ENCODE results near the gene DAB1.
A peak's percentile ranks its signal among the peaks of the same experiment; 100 is the strongest.

Gene DAB1

GRCh38 chr1:57018119-57018518 is 405.7 kb downstream of the DAB1 start:
- TF ChIP-seq POLR2A (IDR thresholded peaks at IDR 0.05; ENCODE audit: low read depth, low read length) = no peak
- DNase-seq (ENCODE audit: insufficient read length, low spot score) = no peak
- no peak for FAIRE-seq

- no peak for FAIRE-seq
- no peak for TF ChIP-seq POLR2A (IDR thresholded peaks at IDR 0.05; ENCODE audit: low read depth, low read length)
- peak; percentile 4 for DNase-seq (ENCODE audit: insufficient read length, low spot score)
These were observed 406.1 kb downstream of the DAB1 start for GRCh38 chr1:57017717-57018116.

GRCh38 chr1:57017200-57017599 is 406.7 kb downstream of the DAB1 start:
- FAIRE-seq (no peak), DNase-seq (ENCODE audit: insufficient read length, low spot score) (no peak)
- no peak for TF ChIP-seq POLR2A (IDR thresholded peaks at IDR 0.05; ENCODE audit: low read depth, low read length)

- DNase-seq (ENCODE audit: insufficient read length, low spot score) (no peak), FAIRE-seq (no peak)
- TF ChIP-seq POLR2A (IDR thresholded peaks at IDR 0.05; ENCODE audit: low read depth, low read length) = no peak
These were observed 408.8 kb downstream of the DAB1 start for GRCh38 chr1:57015071-57015470.

GRCh38 chr1:57013522-57013921 is 410.3 kb downstream of the DAB1 start:
- FAIRE-seq (no peak), DNase-seq (ENCODE audit: insufficient read length, low spot score) (no peak)
- no peak for TF ChIP-seq POLR2A (IDR thresholded peaks at IDR 0.05; ENCODE audit: low read depth, low read length)

GRCh38 chr1:57012315-57012714 is 411.5 kb downstream of the DAB1 start:
- no peak for TF ChIP-seq POLR2A (IDR thresholded peaks at IDR 0.05; ENCODE audit: low read depth, low read length)
- FAIRE-seq (no peak), DNase-seq (ENCODE audit: insufficient read length, low spot score) (no peak)

- DNase-seq (ENCODE audit: insufficient read length, low spot score) = no peak
- TF ChIP-seq POLR2A (IDR thresholded peaks at IDR 0.05; ENCODE audit: low read depth, low read length) = no peak
- no peak for FAIRE-seq
These were observed 413.3 kb downstream of the DAB1 start for GRCh38 chr1:57010511-57010910.

- DNase-seq (ENCODE audit: insufficient read length, low spot score) (no peak), FAIRE-seq (no peak)
- TF ChIP-seq POLR2A (IDR thresholded peaks at IDR 0.05; ENCODE audit: low read depth, low read length) = no peak
These were observed 415.9 kb downstream of the DAB1 start for GRCh38 chr1:57007948-57008347.

GRCh38 chr1:57007472-57007871 is 416.4 kb downstream of the DAB1 start:
- no peak for TF ChIP-seq POLR2A (IDR thresholded peaks at IDR 0.05; ENCODE audit: low read depth, low read length)
- DNase-seq (ENCODE audit: insufficient read length, low spot score) (no peak), FAIRE-seq (no peak)

GRCh38 chr1:57003398-57004139 is 420.3 kb downstream of the DAB1 start:
- no peak for DNase-seq (ENCODE audit: insufficient read length, low spot score)
- no peak for FAIRE-seq
- no peak for TF ChIP-seq POLR2A (IDR thresholded peaks at IDR 0.05; ENCODE audit: low read depth, low read length)

- no peak for TF ChIP-seq POLR2A (IDR thresholded peaks at IDR 0.05; ENCODE audit: low read depth, low read length)
- no peak for FAIRE-seq
- no peak for DNase-seq (ENCODE audit: insufficient read length, low spot score)
These were observed 428.3 kb downstream of the DAB1 start for GRCh38 chr1:56995414-56996100.

GRCh38 chr1:56993475-56993874 is 430.4 kb downstream of the DAB1 start:
- TF ChIP-seq POLR2A (IDR thresholded peaks at IDR 0.05; ENCODE audit: low read depth, low read length) = no peak
- DNase-seq (ENCODE audit: insufficient read length, low spot score) (no peak), FAIRE-seq (no peak)

GRCh38 chr1:56992318-56993125 is 431.3 kb downstream of the DAB1 start:
- FAIRE-seq (no peak), DNase-seq (ENCODE audit: insufficient read length, low spot score) (no peak)
- no peak for TF ChIP-seq POLR2A (IDR thresholded peaks at IDR 0.05; ENCODE audit: low read depth, low read length)

- FAIRE-seq (no peak), DNase-seq (ENCODE audit: insufficient read length, low spot score) (no peak)
- no peak for TF ChIP-seq POLR2A (IDR thresholded peaks at IDR 0.05; ENCODE audit: low read depth, low read length)
These were observed 432.3 kb downstream of the DAB1 start for GRCh38 chr1:56991576-56991975.

Data from H54 (cell line).